ENCODE measurements around the gene LGALS7.
"Not testable (repeated sequence)": the region's sequence is repeated elsewhere in the genome, so short reads cannot be mapped to it uniquely, and the experiment has no call there.

Gene LGALS7

DNA sequence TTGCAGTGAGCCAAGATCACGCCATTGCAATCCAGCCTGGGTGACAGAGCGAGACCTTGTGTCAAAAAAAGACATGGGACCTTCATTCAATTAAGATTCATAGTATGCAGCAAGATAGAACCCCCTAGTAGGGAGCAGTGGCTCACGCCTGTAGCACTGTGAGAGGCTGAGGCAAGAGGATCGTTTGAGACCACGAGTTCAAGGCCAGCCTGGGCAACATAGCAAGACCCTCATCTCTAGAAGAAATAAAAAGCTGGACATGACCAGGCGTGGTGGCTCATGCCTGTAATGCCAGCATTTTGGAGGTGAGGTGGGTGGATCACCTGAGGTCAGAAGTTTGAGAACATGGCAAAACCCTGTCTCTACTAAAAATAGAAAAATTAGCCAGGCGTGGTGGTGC is 7.1 kb upstream of the LGALS7 start:
- peaks cover 4% of the 10 kb centered on the region for H3K27me3 ChIP-seq (replicated peaks)
- in situ Hi-C loops (cut with HindIII; ENCODE audit: low pct_ligation_motif_present, low sequenced_read_pairs), result no loop called here
- H3K36me3 ChIP-seq (replicated peaks), result no peaks in the 10 kb centered on the region
- H3K27ac ChIP-seq, result no peak overlapping the region
- TF ChIP-seq CTCF (IDR thresholded peaks at IDR 0.05; ENCODE audit: low read depth, low read length, missing control alignments), result no peak
- H3K4me3 ChIP-seq (ENCODE audit: low read depth, low read length), result no peak overlapping the region
- no peak for DNase-seq

- no peaks in the 10 kb centered on the region for H3K36me3 ChIP-seq (replicated peaks)
- no peak overlapping the region for H3K4me3 ChIP-seq (ENCODE audit: low read depth, low read length)
- H3K27me3 ChIP-seq (replicated peaks), result peaks cover 4% of the 10 kb centered on the region
- TF ChIP-seq CTCF (IDR thresholded peaks at IDR 0.05; ENCODE audit: low read depth, low read length, missing control alignments), result no peak
- H3K27ac ChIP-seq, result no peak overlapping the region
- in situ Hi-C loops (cut with HindIII; ENCODE audit: low pct_ligation_motif_present, low sequenced_read_pairs), result no loop called here
- DNase-seq, result no peak
Observed at GRCh38 chr19:38778733-38779132, 5.4 kb upstream of the LGALS7 start.

- TF ChIP-seq CTCF (IDR thresholded peaks at IDR 0.05; ENCODE audit: low read depth, low read length, missing control alignments), result no peak
- DNase-seq, result no peak
- Histone ChIP-seq H3K36me3 (replicated peaks) (no peaks in the 10 kb centered on the region), H3K27me3 (replicated peaks) (no peaks in the 10 kb centered on the region), H3K4me3 (ENCODE audit: low read depth, low read length) (no peak overlapping the region), H3K27ac (no peak overlapping the region)
- in situ Hi-C loops (cut with HindIII; ENCODE audit: low pct_ligation_motif_present, low sequenced_read_pairs), result no loop called here
Observed at GRCh38 chr19:38774181-38774950, 1.0 kb upstream of the LGALS7 start.

- H3K36me3 ChIP-seq (replicated peaks); in situ Hi-C loops (cut with HindIII; ENCODE audit: low pct_ligation_motif_present, low sequenced_read_pairs); H3K27ac ChIP-seq; DNase-seq; H3K4me3 ChIP-seq (ENCODE audit: low read depth, low read length); H3K27me3 ChIP-seq (replicated peaks): not testable (repeated sequence)
Observed at GRCh38 chr19:38771569-38771968, 1.7 kb downstream of the LGALS7 start.

GRCh38 chr19:38770949-38771275 is 2.4 kb downstream of the LGALS7 start:
- H3K27me3 ChIP-seq (replicated peaks); H3K4me3 ChIP-seq (ENCODE audit: low read depth, low read length); H3K36me3 ChIP-seq (replicated peaks); in situ Hi-C loops (cut with HindIII; ENCODE audit: low pct_ligation_motif_present, low sequenced_read_pairs); DNase-seq; H3K27ac ChIP-seq: not testable (repeated sequence)

DNA sequence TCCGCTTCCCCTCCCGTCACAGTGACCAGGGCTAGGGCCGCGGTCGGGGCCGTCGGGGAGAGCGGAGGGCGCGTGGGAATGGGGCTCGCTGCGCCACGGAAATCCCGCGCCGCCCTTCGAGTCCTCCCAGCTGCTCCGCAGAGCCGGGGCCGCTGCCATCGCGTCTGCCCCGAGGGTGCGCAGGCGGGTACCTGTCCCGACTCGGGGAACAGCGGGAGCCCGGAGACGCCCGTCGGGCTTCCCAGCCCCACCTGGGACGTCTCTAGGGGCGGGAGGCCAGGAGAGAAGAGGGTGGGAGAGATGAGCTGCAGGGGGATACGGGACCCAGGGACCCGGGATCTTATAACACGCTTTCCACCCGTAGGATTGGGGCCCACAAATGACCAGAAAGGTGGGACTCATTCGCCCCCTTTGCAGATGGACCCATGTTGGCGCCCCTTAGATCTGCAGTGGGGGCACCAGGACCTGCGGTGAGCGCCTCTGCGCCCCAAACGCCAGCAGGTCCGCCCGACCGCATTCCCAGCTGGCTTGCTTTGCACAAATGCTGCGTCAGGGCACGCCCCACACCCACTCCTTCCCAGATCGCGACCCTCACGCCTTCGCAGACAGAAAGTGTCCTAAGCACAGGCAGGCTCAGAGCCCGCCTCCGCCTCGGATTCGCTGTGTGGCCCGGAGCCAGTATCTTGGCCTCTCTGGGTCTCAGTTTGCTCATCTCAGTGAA is 2.9 kb downstream of the LGALS7 start:
- in situ Hi-C loops (cut with HindIII; ENCODE audit: low pct_ligation_motif_present, low sequenced_read_pairs); DNase-seq; H3K36me3 ChIP-seq (replicated peaks); H3K27me3 ChIP-seq (replicated peaks); H3K27ac ChIP-seq: not testable (repeated sequence)
- peak overlapping the region; percentile 17 for H3K4me3 ChIP-seq (ENCODE audit: low read depth, low read length)

DNA sequence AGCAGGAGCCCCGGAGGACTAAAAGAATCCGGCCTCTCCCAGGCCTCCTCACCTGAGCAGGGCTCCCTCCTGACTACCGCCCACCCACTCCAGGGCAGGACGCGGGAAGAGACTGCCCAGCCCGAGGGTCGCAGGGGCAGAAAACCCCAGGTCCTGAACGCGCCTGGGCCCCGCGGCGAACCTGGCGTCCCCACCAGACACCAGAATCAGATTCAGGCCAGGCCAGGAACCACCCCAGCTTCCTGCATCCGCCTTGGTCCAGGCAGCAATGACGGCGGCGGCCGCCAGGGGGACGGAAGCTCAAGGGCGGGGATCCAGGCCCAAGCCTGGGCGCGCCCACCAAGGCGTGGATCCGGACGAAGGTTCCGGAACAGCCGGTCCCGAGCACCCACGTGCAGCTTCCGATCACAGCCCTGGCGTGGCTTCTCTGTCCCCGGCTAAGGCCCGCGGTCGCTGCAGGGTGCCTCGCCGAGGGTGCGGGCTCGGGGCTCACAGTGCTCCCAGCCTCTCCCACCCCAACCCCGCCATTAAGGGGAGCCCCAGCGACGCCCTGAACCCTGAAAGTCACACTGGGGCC is 3.6 kb downstream of the LGALS7 start:
- in situ Hi-C loops (cut with HindIII; ENCODE audit: low pct_ligation_motif_present, low sequenced_read_pairs), result no loop called here
- Histone ChIP-seq H3K36me3 (replicated peaks) (no peaks in the 10 kb centered on the region), H3K4me3 (ENCODE audit: low read depth, low read length) (peak overlapping the region; percentile 17), H3K27me3 (replicated peaks) (no peaks in the 10 kb centered on the region), H3K27ac (no peak overlapping the region)
- peak; percentile 69 for DNase-seq
- TF ChIP-seq CTCF (IDR thresholded peaks at IDR 0.05; ENCODE audit: low read depth, low read length, missing control alignments), result peak; percentile 86
